Gastroesophageal sphincter (tissue), 3 donors: ENCODE results near the gene ASTE1.

Source experiments
- CTCF ChIP-seq, 4 experiments: fragments of 200-600 bp in 2 of 4; fragments of 450-650 bp in 2 of 4; sonication (generic) in 1 of 4; IDR thresholded peaks; one replicate each; pipeline ENCODE4 v1.5.1; 2017 to 2019; ENCODE audit warnings: antibody characterized with exemption in 4 of 4, mild to moderate bottlenecking in 2 of 4, moderate library complexity in 2 of 4
- POLR2AphosphoS5 ChIP-seq: sonication (generic); formaldehyde crosslinking; IDR thresholded peaks from one replicate; pipeline ENCODE4 v1.6.1; 2017; ENCODE audit warnings: antibody characterized with exemption

- no peak for TF ChIP-seq CTCF (IDR thresholded peaks at IDR 0.05)
- no peak for TF ChIP-seq POLR2AphosphoS5
Observed at GRCh38 chr3:130968221-130968620, 58.4 kb downstream of the ASTE1 start.
